ENCODE data around the gene SUPT16H. TPM values are rescaled to one million over a fixed set of nuclear protein-coding genes. Genes with fewer than 3 reads are reported as not detected.

SUPT16H gene
- total and polyA plus RNA-seq, 10 of the 15 experiments (the other 5 are each of a cell fraction or from before 2014, with no cell fraction given), result 90.7 to 201 (median 121) TPM

- TF ChIP-seq, protein P1, sequence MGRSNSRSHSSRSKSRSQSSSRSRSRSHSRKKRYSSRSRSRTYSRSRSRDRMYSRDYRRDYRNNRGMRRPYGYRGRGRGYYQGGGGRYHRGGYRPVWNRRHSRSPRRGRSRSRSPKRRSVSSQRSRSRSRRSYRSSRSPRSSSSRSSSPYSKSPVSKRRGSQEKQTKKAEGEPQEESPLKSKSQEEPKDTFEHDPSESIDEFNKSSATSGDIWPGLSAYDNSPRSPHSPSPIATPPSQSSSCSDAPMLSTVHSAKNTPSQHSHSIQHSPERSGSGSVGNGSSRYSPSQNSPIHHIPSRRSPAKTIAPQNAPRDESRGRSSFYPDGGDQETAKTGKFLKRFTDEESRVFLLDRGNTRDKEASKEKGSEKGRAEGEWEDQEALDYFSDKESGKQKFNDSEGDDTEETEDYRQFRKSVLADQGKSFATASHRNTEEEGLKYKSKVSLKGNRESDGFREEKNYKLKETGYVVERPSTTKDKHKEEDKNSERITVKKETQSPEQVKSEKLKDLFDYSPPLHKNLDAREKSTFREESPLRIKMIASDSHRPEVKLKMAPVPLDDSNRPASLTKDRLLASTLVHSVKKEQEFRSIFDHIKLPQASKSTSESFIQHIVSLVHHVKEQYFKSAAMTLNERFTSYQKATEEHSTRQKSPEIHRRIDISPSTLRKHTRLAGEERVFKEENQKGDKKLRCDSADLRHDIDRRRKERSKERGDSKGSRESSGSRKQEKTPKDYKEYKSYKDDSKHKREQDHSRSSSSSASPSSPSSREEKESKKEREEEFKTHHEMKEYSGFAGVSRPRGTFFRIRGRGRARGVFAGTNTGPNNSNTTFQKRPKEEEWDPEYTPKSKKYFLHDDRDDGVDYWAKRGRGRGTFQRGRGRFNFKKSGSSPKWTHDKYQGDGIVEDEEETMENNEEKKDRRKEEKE (IDR thresholded peaks at IDR 0.05), result no peak
- TF ChIP-seq CHD2 (IDR thresholded peaks at IDR 0.05; ENCODE audit: borderline replicate concordance, low read depth, low read length) (no peak), IRF5 (IDR thresholded peaks at IDR 0.05; ENCODE audit: borderline replicate concordance) (no peak), GABPA (IDR thresholded peaks at IDR 0.05; ENCODE audit: low read depth) (no peak), NFYA (IDR thresholded peaks at IDR 0.05; ENCODE audit: borderline replicate concordance, low read depth, low read length) (no peak), ATF7 (IDR thresholded peaks at IDR 0.05; ENCODE audit: low read depth) (peak; percentile 95), PAX5 (IDR thresholded peaks at IDR 0.05; ENCODE audit: borderline replicate concordance, low read depth, low read length) (no peak), SKIL (IDR thresholded peaks at IDR 0.05; ENCODE audit: low read depth, poor library complexity, severe bottlenecking) (peak; percentile 69), JUNB (IDR thresholded peaks at IDR 0.05) (peak; percentile 86), IKZF2 (IDR thresholded peaks at IDR 0.05) (peak; percentile 62; a peak in 3 of 4 replicates), NFXL1 (IDR thresholded peaks at IDR 0.05; ENCODE audit: borderline replicate concordance) (no peak), CREB1 (IDR thresholded peaks at IDR 0.05; ENCODE audit: low read depth) (peak; percentile 58), KLF5 (IDR thresholded peaks at IDR 0.05; ENCODE audit: partially characterized antibody) (no peak)
- TF ChIP-seq, protein P2, sequence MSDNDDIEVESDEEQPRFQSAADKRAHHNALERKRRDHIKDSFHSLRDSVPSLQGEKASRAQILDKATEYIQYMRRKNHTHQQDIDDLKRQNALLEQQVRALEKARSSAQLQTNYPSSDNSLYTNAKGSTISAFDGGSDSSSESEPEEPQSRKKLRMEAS (IDR thresholded peaks at IDR 0.05; ENCODE audit: low read depth, low read length), result no peak
- TF ChIP-seq, protein P3, sequence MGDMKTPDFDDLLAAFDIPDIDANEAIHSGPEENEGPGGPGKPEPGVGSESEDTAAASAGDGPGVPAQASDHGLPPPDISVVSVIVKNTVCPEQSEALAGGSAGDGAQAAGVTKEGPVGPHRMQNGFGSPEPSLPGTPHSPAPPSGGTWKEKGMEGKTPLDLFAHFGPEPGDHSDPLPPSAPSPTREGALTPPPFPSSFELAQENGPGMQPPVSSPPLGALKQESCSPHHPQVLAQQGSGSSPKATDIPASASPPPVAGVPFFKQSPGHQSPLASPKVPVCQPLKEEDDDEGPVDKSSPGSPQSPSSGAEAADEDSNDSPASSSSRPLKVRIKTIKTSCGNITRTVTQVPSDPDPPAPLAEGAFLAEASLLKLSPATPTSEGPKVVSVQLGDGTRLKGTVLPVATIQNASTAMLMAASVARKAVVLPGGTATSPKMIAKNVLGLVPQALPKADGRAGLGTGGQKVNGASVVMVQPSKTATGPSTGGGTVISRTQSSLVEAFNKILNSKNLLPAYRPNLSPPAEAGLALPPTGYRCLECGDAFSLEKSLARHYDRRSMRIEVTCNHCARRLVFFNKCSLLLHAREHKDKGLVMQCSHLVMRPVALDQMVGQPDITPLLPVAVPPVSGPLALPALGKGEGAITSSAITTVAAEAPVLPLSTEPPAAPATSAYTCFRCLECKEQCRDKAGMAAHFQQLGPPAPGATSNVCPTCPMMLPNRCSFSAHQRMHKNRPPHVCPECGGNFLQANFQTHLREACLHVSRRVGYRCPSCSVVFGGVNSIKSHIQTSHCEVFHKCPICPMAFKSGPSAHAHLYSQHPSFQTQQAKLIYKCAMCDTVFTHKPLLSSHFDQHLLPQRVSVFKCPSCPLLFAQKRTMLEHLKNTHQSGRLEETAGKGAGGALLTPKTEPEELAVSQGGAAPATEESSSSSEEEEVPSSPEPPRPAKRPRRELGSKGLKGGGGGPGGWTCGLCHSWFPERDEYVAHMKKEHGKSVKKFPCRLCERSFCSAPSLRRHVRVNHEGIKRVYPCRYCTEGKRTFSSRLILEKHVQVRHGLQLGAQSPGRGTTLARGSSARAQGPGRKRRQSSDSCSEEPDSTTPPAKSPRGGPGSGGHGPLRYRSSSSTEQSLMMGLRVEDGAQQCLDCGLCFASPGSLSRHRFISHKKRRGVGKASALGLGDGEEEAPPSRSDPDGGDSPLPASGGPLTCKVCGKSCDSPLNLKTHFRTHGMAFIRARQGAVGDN (IDR thresholded peaks at IDR 0.05), result peak; percentile 41; the same call in 1 of the 2 replicates
- TF ChIP-seq, protein P4, sequence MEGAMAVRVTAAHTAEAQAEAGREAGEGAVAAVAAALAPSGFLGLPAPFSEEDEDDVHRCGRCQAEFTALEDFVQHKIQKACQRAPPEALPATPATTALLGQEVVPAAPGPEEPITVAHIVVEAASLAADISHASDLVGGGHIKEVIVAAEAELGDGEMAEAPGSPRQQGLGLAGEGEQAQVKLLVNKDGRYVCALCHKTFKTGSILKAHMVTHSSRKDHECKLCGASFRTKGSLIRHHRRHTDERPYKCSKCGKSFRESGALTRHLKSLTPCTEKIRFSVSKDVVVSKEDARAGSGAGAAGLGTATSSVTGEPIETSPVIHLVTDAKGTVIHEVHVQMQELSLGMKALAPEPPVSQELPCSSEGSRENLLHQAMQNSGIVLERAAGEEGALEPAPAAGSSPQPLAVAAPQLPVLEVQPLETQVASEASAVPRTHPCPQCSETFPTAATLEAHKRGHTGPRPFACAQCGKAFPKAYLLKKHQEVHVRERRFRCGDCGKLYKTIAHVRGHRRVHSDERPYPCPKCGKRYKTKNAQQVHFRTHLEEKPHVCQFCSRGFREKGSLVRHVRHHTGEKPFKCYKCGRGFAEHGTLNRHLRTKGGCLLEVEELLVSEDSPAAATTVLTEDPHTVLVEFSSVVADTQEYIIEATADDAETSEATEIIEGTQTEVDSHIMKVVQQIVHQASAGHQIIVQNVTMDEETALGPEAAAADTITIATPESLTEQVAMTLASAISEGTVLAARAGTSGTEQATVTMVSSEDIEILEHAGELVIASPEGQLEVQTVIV (IDR thresholded peaks at IDR 0.05; ENCODE audit: borderline replicate concordance, partially characterized antibody), result no peak
Observed at GRCh38 chr14:21414137-21414631, 30.4 kb upstream of the SUPT16H start (continued).
